ENCODE data around the gene SSH2. TPM values are rescaled to one million over a fixed set of nuclear protein-coding genes. Genes with fewer than 3 reads are reported as not detected.

Gene SSH2
- total RNA-seq, 6 donors from 2014 or later = 55.4 to 82.9 (median 67.8) TPM

- ATAC-seq (ENCODE audit: low FRiP score in 2 of 2) (no peak), DNase-seq (no peak)
- WGBS, 2 donors = 94 to 100% methylated on average over 1 to 3 of the region's 3 CpGs
Measured at GRCh38 chr17:29610395-29610794, 319.6 kb downstream of the SSH2 start.

GRCh38 chr17:29608986-29609385 lies 321.0 kb downstream of the SSH2 start:
- WGBS, 2 donors = 87 to 88% methylated on average over 10 to 14 of the region's 15 CpGs
- ATAC-seq (ENCODE audit: low FRiP score in 2 of 2) (no peak), DNase-seq (no peak)

More at GRCh38 chr17:29610395-29610794, 319.6 kb downstream of the SSH2 start:
- Histone ChIP-seq H3K36me3 (no peaks in the 10 kb centered on the region), H3K4me1 (peaks cover 24 to 28% (median 28%) of the 10 kb centered on the region in 4 donors), H3K27ac (no peak overlapping the region), H3K9me3 (no peaks in the 10 kb centered on the region), H3K27me3 (peaks cover 0 to 3% (median 0%) of the 10 kb centered on the region in 4 donors), H3K4me3 (no peak overlapping the region)
- TF ChIP-seq POLR2AphosphoS5 (IDR thresholded peaks at IDR 0.05) (no peak), POLR2A (IDR thresholded peaks at IDR 0.05) (no peak), EP300 (IDR thresholded peaks at IDR 0.05) (no peak), CTCF (IDR thresholded peaks at IDR 0.05) (no peak)

GRCh38 chr17:29607557-29608195 lies 322.4 kb downstream of the SSH2 start:
- Histone ChIP-seq H3K4me3 (no peak overlapping the region), H3K27me3 (no peaks in the 10 kb centered on the region), H3K36me3 (no peaks in the 10 kb centered on the region), H3K27ac (no peak overlapping the region), H3K4me1 (peaks cover 0 to 1% (median under 1%) of the 10 kb centered on the region in 4 donors), H3K9me3 (no peaks in the 10 kb centered on the region)
- TF ChIP-seq CTCF (IDR thresholded peaks at IDR 0.05) (no peak), POLR2AphosphoS5 (IDR thresholded peaks at IDR 0.05) (no peak), POLR2A (IDR thresholded peaks at IDR 0.05) (no peak), EP300 (IDR thresholded peaks at IDR 0.05) (no peak)
- 91 to 95% methylated on average over 19 to 20 of the region's 29 CpGs for WGBS, 2 donors
- ATAC-seq (ENCODE audit: low FRiP score in 2 of 2) (no peak), DNase-seq (no peak)

More at GRCh38 chr17:29608986-29609385, 321.0 kb downstream of the SSH2 start:
- Histone ChIP-seq H3K36me3 (no peaks in the 10 kb centered on the region), H3K27me3 (peaks cover 0 to 3% (median 0%) of the 10 kb centered on the region in 4 donors), H3K4me3 (no peak overlapping the region), H3K27ac (no peak overlapping the region), H3K4me1 (peaks cover 11 to 14% (median 14%) of the 10 kb centered on the region in 4 donors), H3K9me3 (no peaks in the 10 kb centered on the region)
- no peak for TF ChIP-seq EP300 (IDR thresholded peaks at IDR 0.05)
- no peak for TF ChIP-seq CTCF (IDR thresholded peaks at IDR 0.05)
- no peak for TF ChIP-seq POLR2AphosphoS5 (IDR thresholded peaks at IDR 0.05)
- TF ChIP-seq POLR2A (IDR thresholded peaks at IDR 0.05) = no peak

- DNase-seq (no peak), ATAC-seq (ENCODE audit: low FRiP score in 2 of 2) (no peak)
- no peak for TF ChIP-seq POLR2AphosphoS5 (IDR thresholded peaks at IDR 0.05)
- no peak for TF ChIP-seq CTCF (IDR thresholded peaks at IDR 0.05)
- TF ChIP-seq EP300 (IDR thresholded peaks at IDR 0.05) = no peak
- no peak for TF ChIP-seq POLR2A (IDR thresholded peaks at IDR 0.05)
- Histone ChIP-seq H3K9me3 (no peaks in the 10 kb centered on the region), H3K27me3 (no peaks in the 10 kb centered on the region), H3K4me3 (no peak overlapping the region), H3K36me3 (no peaks in the 10 kb centered on the region), H3K27ac (no peak overlapping the region), H3K4me1 (no peaks in the 10 kb centered on the region)
- WGBS, 2 donors = 93 to 97% methylated on average over 6 of the region's 6 CpGs
Measured at GRCh38 chr17:29603109-29603674, 326.8 kb downstream of the SSH2 start.
